ENCODE data around the gene PTPN11. TPM values are rescaled to one million over a fixed set of nuclear protein-coding genes. Genes with fewer than 3 reads are reported as not detected.

Gene PTPN11
- total and polyA plus RNA-seq, 2 experiments from 2014 or later: 87.0 to 94.7 TPM

DNA sequence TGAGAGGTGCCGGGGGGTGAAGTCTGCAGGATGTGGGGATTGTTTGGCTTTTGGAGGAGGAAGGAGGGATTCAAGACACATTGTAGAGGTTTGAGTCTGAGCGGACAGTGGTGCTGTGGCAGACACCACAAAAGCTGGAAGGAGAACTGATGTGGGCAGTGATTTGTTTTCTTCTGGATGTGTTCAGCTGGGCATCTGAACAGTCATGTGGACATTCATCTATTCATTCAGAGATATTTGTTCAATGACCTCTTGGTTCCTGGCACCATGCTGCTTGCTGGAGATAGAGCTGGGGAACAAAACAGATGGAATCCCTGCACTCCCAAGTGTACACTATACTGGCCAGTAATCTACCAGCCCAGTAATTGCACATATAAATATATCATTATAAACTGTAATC, 64.0 kb downstream of the PTPN11 start:
- H3K27ac ChIP-seq (ENCODE audit: low read depth): no peak overlapping the region
- no peaks in the 10 kb centered on the region for H3F3A ChIP-seq (replicated peaks; ENCODE audit: low read depth)
- DNase-seq (ENCODE audit: low spot score) (no peak), ATAC-seq (no peak)
- H3K27ac Mint-ChIP-seq: no peak overlapping the region
- no peaks in the 10 kb centered on the region for H3K27me3 ChIP-seq (ENCODE audit: insufficient read depth)
- no peaks in the 10 kb centered on the region for H3K27me3 Mint-ChIP-seq (ENCODE audit: insufficient read depth, low read depth, poor library complexity)
- no peaks in the 10 kb centered on the region for H3K79me2 ChIP-seq (replicated peaks; ENCODE audit: insufficient read depth)
- no peaks in the 10 kb centered on the region for H3K4me1 ChIP-seq (ENCODE audit: insufficient read depth)
- H3K4me1 Mint-ChIP-seq: no peaks in the 10 kb centered on the region
- H2AFZ ChIP-seq: no peak overlapping the region
- H3K36me3 ChIP-seq (ENCODE audit: insufficient read depth): peaks cover 29% of the 10 kb centered on the region
- H3K9me2 ChIP-seq (ENCODE audit: insufficient read depth): no peaks in the 10 kb centered on the region
- TF ChIP-seq CREB1 (CRISPR knock-in tag; IDR thresholded peaks at IDR 0.05; ENCODE audit: low read depth) (no peak), ZNF331 (CRISPR knock-in tag; IDR thresholded peaks at IDR 0.05; ENCODE audit: low read depth) (no peak), JUNB (IDR thresholded peaks at IDR 0.05; ENCODE audit: unreplicated experiment) (no peak), POLR2AphosphoS5 (IDR thresholded peaks at IDR 0.05; ENCODE audit: low read depth) (no peak), NANOG (IDR thresholded peaks at IDR 0.05; ENCODE audit: borderline replicate concordance) (no peak), STAT1 (IDR thresholded peaks at IDR 0.05; ENCODE audit: unreplicated experiment) (no peak)
- TF ChIP-seq, protein P1, sequence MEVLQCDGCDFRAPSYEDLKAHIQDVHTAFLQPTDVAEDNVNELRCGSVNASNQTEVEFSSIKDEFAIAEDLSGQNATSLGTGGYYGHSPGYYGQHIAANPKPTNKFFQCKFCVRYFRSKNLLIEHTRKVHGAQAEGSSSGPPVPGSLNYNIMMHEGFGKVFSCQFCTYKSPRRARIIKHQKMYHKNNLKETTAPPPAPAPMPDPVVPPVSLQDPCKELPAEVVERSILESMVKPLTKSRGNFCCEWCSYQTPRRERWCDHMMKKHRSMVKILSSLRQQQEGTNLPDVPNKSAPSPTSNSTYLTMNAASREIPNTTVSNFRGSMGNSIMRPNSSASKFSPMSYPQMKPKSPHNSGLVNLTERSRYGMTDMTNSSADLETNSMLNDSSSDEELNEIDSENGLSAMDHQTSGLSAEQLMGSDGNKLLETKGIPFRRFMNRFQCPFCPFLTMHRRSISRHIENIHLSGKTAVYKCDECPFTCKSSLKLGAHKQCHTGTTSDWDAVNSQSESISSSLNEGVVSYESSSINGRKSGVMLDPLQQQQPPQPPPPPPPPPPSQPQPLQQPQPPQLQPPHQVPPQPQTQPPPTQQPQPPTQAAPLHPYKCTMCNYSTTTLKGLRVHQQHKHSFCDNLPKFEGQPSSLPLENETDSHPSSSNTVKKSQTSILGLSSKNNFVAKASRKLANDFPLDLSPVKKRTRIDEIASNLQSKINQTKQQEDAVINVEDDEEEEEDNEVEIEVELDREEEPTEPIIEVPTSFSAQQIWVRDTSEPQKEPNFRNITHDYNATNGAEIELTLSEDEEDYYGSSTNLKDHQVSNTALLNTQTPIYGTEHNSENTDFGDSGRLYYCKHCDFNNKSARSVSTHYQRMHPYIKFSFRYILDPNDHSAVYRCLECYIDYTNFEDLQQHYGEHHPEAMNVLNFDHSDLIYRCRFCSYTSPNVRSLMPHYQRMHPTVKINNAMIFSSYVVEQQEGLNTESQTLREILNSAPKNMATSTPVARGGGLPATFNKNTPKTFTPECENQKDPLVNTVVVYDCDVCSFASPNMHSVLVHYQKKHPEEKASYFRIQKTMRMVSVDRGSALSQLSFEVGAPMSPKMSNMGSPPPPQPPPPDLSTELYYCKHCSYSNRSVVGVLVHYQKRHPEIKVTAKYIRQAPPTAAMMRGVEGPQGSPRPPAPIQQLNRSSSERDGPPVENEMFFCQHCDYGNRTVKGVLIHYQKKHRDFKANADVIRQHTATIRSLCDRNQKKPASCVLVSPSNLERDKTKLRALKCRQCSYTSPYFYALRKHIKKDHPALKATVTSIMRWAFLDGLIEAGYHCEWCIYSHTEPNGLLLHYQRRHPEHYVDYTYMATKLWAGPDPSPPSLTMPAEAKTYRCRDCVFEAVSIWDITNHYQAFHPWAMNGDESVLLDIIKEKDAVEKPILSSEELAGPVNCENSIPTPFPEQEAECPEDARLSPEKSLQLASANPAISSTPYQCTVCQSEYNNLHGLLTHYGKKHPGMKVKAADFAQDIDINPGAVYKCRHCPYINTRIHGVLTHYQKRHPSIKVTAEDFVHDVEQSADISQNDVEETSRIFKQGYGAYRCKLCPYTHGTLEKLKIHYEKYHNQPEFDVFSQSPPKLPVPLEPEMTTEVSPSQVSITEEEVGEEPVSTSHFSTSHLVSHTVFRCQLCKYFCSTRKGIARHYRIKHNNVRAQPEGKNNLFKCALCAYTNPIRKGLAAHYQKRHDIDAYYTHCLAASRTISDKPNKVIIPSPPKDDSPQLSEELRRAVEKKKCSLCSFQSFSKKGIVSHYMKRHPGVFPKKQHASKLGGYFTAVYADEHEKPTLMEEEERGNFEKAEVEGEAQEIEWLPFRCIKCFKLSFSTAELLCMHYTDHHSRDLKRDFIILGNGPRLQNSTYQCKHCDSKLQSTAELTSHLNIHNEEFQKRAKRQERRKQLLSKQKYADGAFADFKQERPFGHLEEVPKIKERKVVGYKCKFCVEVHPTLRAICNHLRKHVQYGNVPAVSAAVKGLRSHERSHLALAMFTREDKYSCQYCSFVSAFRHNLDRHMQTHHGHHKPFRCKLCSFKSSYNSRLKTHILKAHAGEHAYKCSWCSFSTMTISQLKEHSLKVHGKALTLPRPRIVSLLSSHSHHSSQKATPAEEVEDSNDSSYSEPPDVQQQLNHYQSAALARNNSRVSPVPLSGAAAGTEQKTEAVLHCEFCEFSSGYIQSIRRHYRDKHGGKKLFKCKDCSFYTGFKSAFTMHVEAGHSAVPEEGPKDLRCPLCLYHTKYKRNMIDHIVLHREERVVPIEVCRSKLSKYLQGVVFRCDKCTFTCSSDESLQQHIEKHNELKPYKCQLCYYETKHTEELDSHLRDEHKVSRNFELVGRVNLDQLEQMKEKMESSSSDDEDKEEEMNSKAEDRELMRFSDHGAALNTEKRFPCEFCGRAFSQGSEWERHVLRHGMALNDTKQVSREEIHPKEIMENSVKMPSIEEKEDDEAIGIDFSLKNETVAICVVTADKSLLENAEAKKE (CRISPR knock-in tag; IDR thresholded peaks at IDR 0.05): no peak
- TF ChIP-seq, protein P2, sequence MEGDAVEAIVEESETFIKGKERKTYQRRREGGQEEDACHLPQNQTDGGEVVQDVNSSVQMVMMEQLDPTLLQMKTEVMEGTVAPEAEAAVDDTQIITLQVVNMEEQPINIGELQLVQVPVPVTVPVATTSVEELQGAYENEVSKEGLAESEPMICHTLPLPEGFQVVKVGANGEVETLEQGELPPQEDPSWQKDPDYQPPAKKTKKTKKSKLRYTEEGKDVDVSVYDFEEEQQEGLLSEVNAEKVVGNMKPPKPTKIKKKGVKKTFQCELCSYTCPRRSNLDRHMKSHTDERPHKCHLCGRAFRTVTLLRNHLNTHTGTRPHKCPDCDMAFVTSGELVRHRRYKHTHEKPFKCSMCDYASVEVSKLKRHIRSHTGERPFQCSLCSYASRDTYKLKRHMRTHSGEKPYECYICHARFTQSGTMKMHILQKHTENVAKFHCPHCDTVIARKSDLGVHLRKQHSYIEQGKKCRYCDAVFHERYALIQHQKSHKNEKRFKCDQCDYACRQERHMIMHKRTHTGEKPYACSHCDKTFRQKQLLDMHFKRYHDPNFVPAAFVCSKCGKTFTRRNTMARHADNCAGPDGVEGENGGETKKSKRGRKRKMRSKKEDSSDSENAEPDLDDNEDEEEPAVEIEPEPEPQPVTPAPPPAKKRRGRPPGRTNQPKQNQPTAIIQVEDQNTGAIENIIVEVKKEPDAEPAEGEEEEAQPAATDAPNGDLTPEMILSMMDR (conservative IDR thresholded peaks at IDR 0.05; ENCODE audit: low read depth in 2 of 2): no peak
- TF ChIP-seq, protein P3, sequence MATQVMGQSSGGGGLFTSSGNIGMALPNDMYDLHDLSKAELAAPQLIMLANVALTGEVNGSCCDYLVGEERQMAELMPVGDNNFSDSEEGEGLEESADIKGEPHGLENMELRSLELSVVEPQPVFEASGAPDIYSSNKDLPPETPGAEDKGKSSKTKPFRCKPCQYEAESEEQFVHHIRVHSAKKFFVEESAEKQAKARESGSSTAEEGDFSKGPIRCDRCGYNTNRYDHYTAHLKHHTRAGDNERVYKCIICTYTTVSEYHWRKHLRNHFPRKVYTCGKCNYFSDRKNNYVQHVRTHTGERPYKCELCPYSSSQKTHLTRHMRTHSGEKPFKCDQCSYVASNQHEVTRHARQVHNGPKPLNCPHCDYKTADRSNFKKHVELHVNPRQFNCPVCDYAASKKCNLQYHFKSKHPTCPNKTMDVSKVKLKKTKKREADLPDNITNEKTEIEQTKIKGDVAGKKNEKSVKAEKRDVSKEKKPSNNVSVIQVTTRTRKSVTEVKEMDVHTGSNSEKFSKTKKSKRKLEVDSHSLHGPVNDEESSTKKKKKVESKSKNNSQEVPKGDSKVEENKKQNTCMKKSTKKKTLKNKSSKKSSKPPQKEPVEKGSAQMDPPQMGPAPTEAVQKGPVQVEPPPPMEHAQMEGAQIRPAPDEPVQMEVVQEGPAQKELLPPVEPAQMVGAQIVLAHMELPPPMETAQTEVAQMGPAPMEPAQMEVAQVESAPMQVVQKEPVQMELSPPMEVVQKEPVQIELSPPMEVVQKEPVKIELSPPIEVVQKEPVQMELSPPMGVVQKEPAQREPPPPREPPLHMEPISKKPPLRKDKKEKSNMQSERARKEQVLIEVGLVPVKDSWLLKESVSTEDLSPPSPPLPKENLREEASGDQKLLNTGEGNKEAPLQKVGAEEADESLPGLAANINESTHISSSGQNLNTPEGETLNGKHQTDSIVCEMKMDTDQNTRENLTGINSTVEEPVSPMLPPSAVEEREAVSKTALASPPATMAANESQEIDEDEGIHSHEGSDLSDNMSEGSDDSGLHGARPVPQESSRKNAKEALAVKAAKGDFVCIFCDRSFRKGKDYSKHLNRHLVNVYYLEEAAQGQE (IDR thresholded peaks at IDR 0.05; ENCODE audit: unreplicated experiment): no peak
- H3K4me3 ChIP-seq: no peak overlapping the region
- peaks cover 10% of the 10 kb centered on the region; the same call in 1 of the 2 replicates for H4K20me1 ChIP-seq (replicated peaks; ENCODE audit: insufficient read depth)
- no peaks in the 10 kb centered on the region for H3K9me3 Mint-ChIP-seq
- H3K4me3 Mint-ChIP-seq: no peak overlapping the region
- H3K4me2 ChIP-seq: no peak overlapping the region
- H3K36me3 Mint-ChIP-seq (ENCODE audit: low read depth): peaks cover 64% of the 10 kb centered on the region
